GM21515 (cell line): Measurements from ENCODE around the gene ANKRD44.
"Not testable (repeated sequence)": the region's sequence is repeated elsewhere in the genome, so short reads cannot be mapped to it uniquely, and the experiment has no call there.

ENCODE experiments used
- ATAC-seq: cut with Tn5 transposase; IDR thresholded peaks from one replicate; pipeline ENCODE4 v1.9.1; 2021; ENCODE audit not compliant: unreplicated experiment

The ANKRD44 gene

DNA sequence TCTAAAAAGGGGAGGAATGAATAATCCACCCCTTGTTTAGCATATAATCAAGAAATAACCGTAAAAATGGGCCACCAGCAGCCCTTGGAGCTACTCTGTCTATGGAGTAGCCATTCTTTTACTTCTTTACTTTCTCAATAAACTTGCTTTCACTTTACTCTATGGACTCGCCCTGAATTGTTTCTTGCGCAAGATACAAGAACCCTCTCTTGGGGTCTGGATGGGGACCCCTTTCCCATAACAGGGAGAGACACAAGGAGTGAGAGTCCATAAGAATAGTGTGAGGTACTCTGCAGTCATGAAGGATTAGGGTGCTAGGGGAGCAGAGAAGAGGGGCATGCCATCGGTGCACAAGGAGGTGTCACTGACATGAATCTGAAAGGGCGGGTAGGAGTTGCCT, 224.9 kb downstream of the ANKRD44 start:
- no peak for ATAC-seq

- ATAC-seq = no peak
Measured at GRCh38 chr2:197081294-197081693, 229.3 kb downstream of the ANKRD44 start.

- no peak for ATAC-seq
Measured at GRCh38 chr2:197080578-197081216, 229.9 kb downstream of the ANKRD44 start.

- ATAC-seq = no peak
Measured at GRCh38 chr2:197079832-197080555, 230.6 kb downstream of the ANKRD44 start.

DNA sequence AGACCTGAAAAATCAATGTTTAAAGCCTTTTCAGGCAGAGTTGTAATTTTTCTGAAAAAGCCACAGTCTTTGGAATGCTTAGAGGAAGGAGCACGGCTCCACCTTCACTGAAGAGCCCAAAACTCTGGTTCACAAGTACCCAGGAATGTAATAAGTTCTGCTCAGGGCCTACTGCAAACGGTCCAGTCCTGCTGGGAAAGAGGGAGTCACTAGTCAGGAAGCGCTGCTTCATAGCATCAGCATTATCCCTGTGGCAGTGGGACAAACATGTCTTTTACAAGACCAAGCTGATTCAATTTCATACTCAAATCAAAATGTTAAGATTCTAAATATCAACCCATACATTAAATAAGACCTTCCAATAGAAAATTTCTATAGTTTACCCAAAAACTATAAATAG, 231.2 kb downstream of the ANKRD44 start:
- no peak for ATAC-seq

DNA sequence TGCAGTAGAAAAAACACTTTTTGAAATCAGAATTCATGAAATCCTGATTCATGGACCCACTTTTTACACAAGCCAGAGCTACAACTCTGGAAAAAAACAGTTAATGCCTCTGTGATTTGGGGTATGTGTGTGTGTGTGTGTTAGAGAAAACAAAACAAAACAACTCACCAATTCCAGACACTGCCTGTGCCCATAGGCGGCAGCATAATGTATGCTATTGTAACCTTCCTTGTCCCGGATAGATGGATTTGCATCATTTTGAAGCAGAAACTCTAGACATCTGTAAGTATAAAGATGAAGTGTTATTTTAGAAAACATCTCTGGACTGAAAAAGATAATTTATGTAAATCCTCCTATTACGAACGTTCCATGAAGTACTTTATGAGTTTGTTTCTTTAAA, 232.0 kb downstream of the ANKRD44 start:
- ATAC-seq = no peak

GRCh38 chr2:197077336-197077735, 233.2 kb downstream of the ANKRD44 start:
- no peak for ATAC-seq

DNA sequence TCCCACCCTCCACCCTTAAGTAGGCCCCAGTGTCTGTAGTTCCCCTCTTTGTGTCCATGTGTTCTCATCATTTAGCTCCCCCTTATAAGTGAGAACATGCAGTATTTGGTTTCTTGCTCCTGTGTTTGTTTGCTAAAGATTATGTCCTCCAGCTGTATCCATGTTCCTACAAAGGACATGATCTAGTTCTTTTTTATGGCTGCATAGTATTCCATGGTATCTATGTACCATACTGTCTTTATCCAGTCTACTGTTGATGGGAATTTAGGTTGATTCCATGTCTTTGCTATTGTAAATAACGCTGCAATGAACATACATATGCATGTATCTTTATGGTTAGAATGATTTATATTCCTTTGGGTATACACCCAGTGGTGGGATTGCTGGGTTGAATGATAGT, 233.9 kb downstream of the ANKRD44 start:
- no peak for ATAC-seq

DNA sequence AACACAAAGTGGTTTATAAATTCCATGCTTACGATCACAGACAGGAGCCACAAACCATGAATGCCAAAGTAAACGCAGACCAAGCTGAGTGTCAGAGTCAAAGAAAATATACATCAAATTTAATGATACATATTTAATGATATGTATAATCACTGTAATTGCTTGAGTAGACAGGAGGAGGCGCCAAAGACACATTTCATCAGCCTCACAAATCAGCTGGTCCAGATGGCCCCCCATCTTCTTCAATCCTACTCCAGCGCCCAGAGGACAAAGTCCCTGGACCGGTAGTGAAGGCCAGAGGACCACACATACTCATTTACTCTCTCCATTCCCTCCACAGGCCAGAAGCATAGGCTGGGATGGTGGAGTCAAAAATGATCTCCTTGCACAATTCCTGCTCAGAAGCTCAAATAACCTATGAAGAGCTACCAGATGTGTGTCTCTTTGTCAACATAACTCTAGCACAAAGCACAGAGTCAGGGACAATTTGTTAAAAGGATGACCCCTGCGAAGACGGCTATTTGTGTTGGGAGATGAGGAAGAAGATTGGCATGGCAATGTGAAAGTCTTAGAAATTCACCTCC, 234.7 kb downstream of the ANKRD44 start:
- no peak for ATAC-seq

GRCh38 chr2:197075281-197075680, 235.3 kb downstream of the ANKRD44 start:
- no peak for ATAC-seq

GRCh38 chr2:197073701-197074433, 236.7 kb downstream of the ANKRD44 start:
- no peak for ATAC-seq

DNA sequence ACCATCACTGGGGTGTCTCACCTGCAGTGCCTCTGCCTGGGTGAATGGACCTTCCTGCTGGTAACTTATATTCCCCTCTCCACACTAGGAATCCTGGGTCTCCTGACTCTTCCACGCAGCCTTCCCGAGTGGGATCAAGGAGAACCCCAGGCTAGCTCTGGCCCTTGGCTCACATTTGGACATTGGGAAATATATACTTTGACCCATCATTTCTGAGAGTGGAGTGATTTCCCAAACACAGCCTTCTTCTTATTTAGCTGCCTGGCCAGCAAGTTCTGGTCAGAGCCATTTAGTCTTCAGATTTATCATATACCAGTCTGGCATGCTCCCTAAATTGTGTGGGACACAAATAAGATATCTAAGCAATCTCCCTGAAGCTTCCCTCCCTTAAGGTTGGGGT, 237.3 kb downstream of the ANKRD44 start:
- ATAC-seq = no peak

GRCh38 chr2:197072533-197072932, 238.0 kb downstream of the ANKRD44 start:
- no peak for ATAC-seq

- no peak for ATAC-seq
Measured at GRCh38 chr2:197071790-197072436, 238.7 kb downstream of the ANKRD44 start.

DNA sequence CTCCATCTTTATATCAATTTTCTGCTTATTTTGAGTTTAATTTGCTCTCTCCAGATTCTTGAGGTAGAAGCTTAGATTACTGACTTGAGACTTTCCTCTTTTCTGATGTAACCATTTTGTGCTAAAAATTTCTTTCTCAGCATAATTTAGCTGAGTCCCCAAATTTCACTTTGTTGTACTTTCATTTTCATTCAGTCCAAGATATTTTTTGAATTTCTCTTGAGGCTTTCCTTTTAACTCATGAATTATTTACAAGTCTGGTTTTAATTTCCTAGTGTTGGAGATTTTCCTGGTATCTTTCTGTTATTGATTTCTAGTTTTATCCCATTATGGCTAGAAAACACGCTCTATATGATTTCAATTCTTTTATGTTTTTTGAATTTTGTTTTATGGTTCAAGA, 239.4 kb downstream of the ANKRD44 start:
- ATAC-seq = no peak

- ATAC-seq = no peak
Measured at GRCh38 chr2:197069958-197070357, 240.6 kb downstream of the ANKRD44 start.

DNA sequence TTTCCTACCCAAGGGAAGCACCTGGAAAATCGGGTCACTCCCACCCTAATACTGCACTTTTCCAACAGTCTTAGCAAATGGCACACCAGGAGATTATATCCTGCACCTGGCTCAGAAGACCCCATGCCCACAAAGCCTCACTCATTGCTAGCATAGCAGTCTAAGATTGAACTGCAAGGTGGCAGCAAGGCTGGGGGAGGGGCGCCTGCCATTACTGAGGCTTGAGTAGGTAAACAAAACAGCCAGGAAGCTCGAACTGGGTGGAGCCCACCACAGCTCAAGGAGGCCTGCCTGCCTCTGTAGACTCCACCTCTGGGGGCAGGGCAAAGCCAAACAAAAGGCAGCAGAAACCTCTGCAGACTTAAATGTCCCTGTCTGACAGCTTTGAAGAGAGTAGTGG, 248.0 kb downstream of the ANKRD44 start:
- ATAC-seq = not testable (repeated sequence)

GRCh38 chr2:197059477-197059876, 251.1 kb downstream of the ANKRD44 start:
- ATAC-seq = no peak

- no peak for ATAC-seq
Measured at GRCh38 chr2:197058777-197059300, 251.7 kb downstream of the ANKRD44 start.

DNA sequence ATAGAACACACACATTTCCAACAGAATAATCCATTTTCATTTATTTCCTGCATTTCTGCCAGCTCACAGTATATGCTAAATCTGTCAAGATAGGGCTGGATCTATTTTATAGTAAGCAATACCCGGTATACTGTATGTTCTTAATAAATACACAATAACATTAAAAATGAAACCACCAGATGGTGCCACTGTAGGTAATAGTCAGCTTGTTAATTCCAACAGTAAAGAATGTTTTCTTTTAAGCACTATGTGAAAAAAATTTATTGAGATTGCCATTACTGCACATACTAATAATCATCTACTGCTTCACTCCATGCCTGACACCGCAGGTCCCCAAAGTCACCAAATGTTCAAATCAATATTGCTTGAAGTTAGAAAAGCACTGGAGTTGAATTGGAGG, 252.6 kb downstream of the ANKRD44 start:
- no peak for ATAC-seq

GRCh38 chr2:197055045-197055444, 255.5 kb downstream of the ANKRD44 start:
- ATAC-seq = no peak
